OCI-LY3 (cell line): ENCODE data around the gene MUC4.

Experiments
- H2AFZ ChIP-seq: fragments of 200-600, 300-600 bp; shearing (Covaris generic); 2 replicates; pipeline ENCODE4 v1.6.0; 2014; ENCODE audit warnings: antibody characterized with exemption, low read depth, low read length
- H3K27ac ChIP-seq: fragments of 200-600, 300-600 bp; sonication (generic); 2 replicates; pipeline ENCODE4 v1.5.1; 2014; ENCODE audit warnings: mild to moderate bottlenecking, low read length, moderate library complexity, mixed read lengths
- H3K27me3 ChIP-seq: fragments of 200-600, 300-600 bp; sonication (generic); 2 replicates; pipeline ENCODE4 v1.6.1; 2014; ENCODE audit warnings: low read depth, low read length, mixed read lengths
- H3K36me3 ChIP-seq: fragments of 200-600, 300-600 bp; sonication (generic); replicated peaks from 2 replicates; pipeline ENCODE3; 2014; ENCODE audit warnings: low read depth, low read length, mixed read lengths
- H3K4me1 ChIP-seq: fragments of 300-600, 200-600 bp; sonication (generic); 2 replicates; pipeline ENCODE4 v1.6.1; 2014; ENCODE audit warnings: low read length, mixed read lengths
- H3K4me2 ChIP-seq: fragments of 200-600, 300-600 bp; sonication (generic); 2 replicates; pipeline ENCODE4 v1.6.1; 2014; ENCODE audit warnings: low read length, mixed read lengths
- H3K4me3 ChIP-seq: fragments of 300-600, 200-600 bp; sonication (generic); 2 replicates; pipeline ENCODE4 v1.5.1; 2014; ENCODE audit warnings: antibody characterized with exemption, mild to moderate bottlenecking, low read length, moderate library complexity
- H3K79me2 ChIP-seq: fragments of 300-600, 200-600 bp; shearing (Covaris generic); 2 replicates; pipeline ENCODE4 v1.6.1; 2014; ENCODE audit warnings: mild to moderate bottlenecking, low read length, mixed read lengths
- H3K9ac ChIP-seq: fragments of 300-600, 200-600 bp; shearing (Covaris generic); 2 replicates; pipeline ENCODE4 v1.6.0; 2014; ENCODE audit warnings: mild to moderate bottlenecking, low read length, moderate library complexity
- H3K9me3 ChIP-seq: fragments of 200-600, 300-600 bp; shearing (Covaris generic); 2 replicates; pipeline ENCODE4 v1.6.1; 2014; ENCODE audit warnings: low read length, mixed read lengths; ENCODE audit not compliant: insufficient read depth
- H4K20me1 ChIP-seq: fragments of 200-600, 300-600 bp; sonication (generic); 2 replicates; pipeline ENCODE4 v1.6.1; 2016; ENCODE audit warnings: low read length, mixed read lengths; ENCODE audit not compliant: insufficient read depth
- CTCF ChIP-seq: fragments of 200-600, 300-600 bp; sonication (generic); IDR thresholded peaks from 2 replicates; pipeline ENCODE4 v1.5.1; 2014; ENCODE audit warnings: antibody characterized with exemption, low read length, low read depth
- EZH2phosphoT487 ChIP-seq: fragments of 200-600 bp; shearing (Covaris generic); IDR thresholded peaks from 2 replicates; pipeline ENCODE4 v1.6.1; 2018; ENCODE audit warnings: antibody characterized with exemption, mixed run types, low read depth

Gene MUC4

GRCh38 chr3:195763076-195763830, 48.5 kb downstream of the MUC4 start:
- H3K4me3 ChIP-seq = no peak overlapping the region
- H4K20me1 ChIP-seq = no peaks in the 10 kb centered on the region
- no peaks in the 10 kb centered on the region for H3K4me1 ChIP-seq
- TF ChIP-seq CTCF = no peak
- TF ChIP-seq EZH2phosphoT487 = no peak
- H3K9me3 ChIP-seq = no peaks in the 10 kb centered on the region
- no peak overlapping the region for H3K27ac ChIP-seq
- H2AFZ ChIP-seq = no peak overlapping the region
- H3K9ac ChIP-seq = no peak overlapping the region
- no peaks in the 10 kb centered on the region for H3K27me3 ChIP-seq
- no peak overlapping the region for H3K4me2 ChIP-seq
- no peaks in the 10 kb centered on the region for H3K79me2 ChIP-seq
- no peaks in the 10 kb centered on the region for H3K36me3 ChIP-seq

GRCh38 chr3:195762611-195763010, 49.1 kb downstream of the MUC4 start:
- H4K20me1 ChIP-seq = no peaks in the 10 kb centered on the region
- no peak overlapping the region for H3K4me2 ChIP-seq
- H3K27me3 ChIP-seq = peaks cover 3% of the 10 kb centered on the region; the same call in 1 of the 2 replicates
- H3K36me3 ChIP-seq = no peaks in the 10 kb centered on the region
- no peak overlapping the region for H3K4me3 ChIP-seq
- no peaks in the 10 kb centered on the region for H3K9me3 ChIP-seq
- H3K27ac ChIP-seq = no peak overlapping the region
- H3K9ac ChIP-seq = no peak overlapping the region
- H3K4me1 ChIP-seq = no peaks in the 10 kb centered on the region
- TF ChIP-seq EZH2phosphoT487 = no peak
- no peak for TF ChIP-seq CTCF
- H2AFZ ChIP-seq = no peak overlapping the region
- H3K79me2 ChIP-seq = no peaks in the 10 kb centered on the region

GRCh38 chr3:195762249-195762585, 49.5 kb downstream of the MUC4 start:
- TF ChIP-seq EZH2phosphoT487 (no peak), CTCF (no peak)
- H2AFZ ChIP-seq = no peak overlapping the region
- H3K36me3 ChIP-seq = no peaks in the 10 kb centered on the region
- H3K4me3 ChIP-seq = no peak overlapping the region
- H4K20me1 ChIP-seq = no peaks in the 10 kb centered on the region
- peaks cover 5% of the 10 kb centered on the region; the same call in 1 of the 2 replicates for H3K27me3 ChIP-seq
- H3K4me2 ChIP-seq = no peak overlapping the region
- no peaks in the 10 kb centered on the region for H3K9me3 ChIP-seq
- no peak overlapping the region for H3K9ac ChIP-seq
- H3K79me2 ChIP-seq = no peaks in the 10 kb centered on the region
- no peak overlapping the region for H3K27ac ChIP-seq
- no peaks in the 10 kb centered on the region for H3K4me1 ChIP-seq

- Histone ChIP-seq H4K20me1 (no peaks in the 10 kb centered on the region), H3K36me3 (no peaks in the 10 kb centered on the region), H3K79me2 (no peaks in the 10 kb centered on the region), H3K4me3 (no peak overlapping the region), H3K27me3 (peaks cover 5% of the 10 kb centered on the region; the same call in 1 of the 2 replicates), H3K27ac (no peak overlapping the region), H3K9ac (no peak overlapping the region), H3K4me2 (no peak overlapping the region), H3K4me1 (no peaks in the 10 kb centered on the region), H2AFZ (no peak overlapping the region), H3K9me3 (no peaks in the 10 kb centered on the region)
- TF ChIP-seq EZH2phosphoT487 (no peak), CTCF (no peak)
Observed at GRCh38 chr3:195761567-195762248, 50.0 kb downstream of the MUC4 start.
